Heart left ventricle (tissue), 16 donors: ENCODE results near the gene RPS6KA2. TPM values are rescaled to one million over a fixed set of nuclear protein-coding genes. Genes with fewer than 3 reads are reported as not detected.

ENCODE experiments used
- ATAC-seq, 4 donors: fragments of 200-7000 bp; cut with Tn5 transposase; one replicate each; pipeline ENCODE4 v1.9.1; 2020 to 2022; ENCODE audit warnings: moderate library complexity in 4 of 4, mild to moderate bottlenecking in 3 of 4, moderate number of reproducible peaks in 1 of 4
- DNase-seq, 5 donors: peaks; one replicate each; pipeline ENCODE4 v3.0.0-alpha.2; 2020
- H3K27ac ChIP-seq, 12 donors: fragments of 200-600 bp; sonication (generic) in 4 of 12; one replicate each; pipeline versions ENCODE4 v1.5.0 to v1.8.0; 2016 to 2022; ENCODE audit warnings: mild to moderate bottlenecking in 2 of 12
- H3K27me3 ChIP-seq, 9 donors: fragments of 200-600 bp; sonication (generic) in 2 of 9; one replicate each; pipeline versions ENCODE4 v1.5.1 to v1.8.0; 2016 to 2022; ENCODE audit warnings: mild to moderate bottlenecking in 3 of 9
- H3K36me3 ChIP-seq, 9 donors: fragments of 200-600 bp; sonication (generic) in 2 of 9; one replicate each; pipeline versions ENCODE4 v1.5.0 to v1.8.0; 2018 to 2022; ENCODE audit warnings: mild to moderate bottlenecking in 2 of 9
- H3K4me1 ChIP-seq, 12 donors: fragments of 200-600 bp; sonication (generic) in 4 of 12; one replicate each; pipeline versions ENCODE4 v1.5.0 to v1.8.0; 2016 to 2022; ENCODE audit warnings: mild to moderate bottlenecking in 3 of 12
- H3K4me3 ChIP-seq, 12 donors: fragments of 200-600 bp; sonication (generic) in 4 of 12; one replicate each; pipeline versions ENCODE4 v1.5.0 to v1.8.0; 2017 to 2022; ENCODE audit warnings: mild to moderate bottlenecking in 9 of 12, moderate library complexity in 4 of 12
- H3K9me3 ChIP-seq, 12 donors: fragments of 200-600 bp; sonication (generic) in 4 of 12; one replicate each; pipeline versions ENCODE4 v1.5.0 to v1.8.0; 2016 to 2022; ENCODE audit warnings: mild to moderate bottlenecking in 1 of 12
- POLR2A ChIP-seq, 2 donors: fragments of 450-650 bp; IDR thresholded peaks; one replicate each; pipeline ENCODE4 v1.6.1; 2017; ENCODE audit warnings: antibody characterized with exemption in 2 of 2, mild to moderate bottlenecking in 2 of 2, moderate library complexity in 2 of 2
- WGBS, 4 donors: extraction: QIAGEN DNeasy Blood & Tissue Kit in 2 of 4; methylation state at CpG; one replicate each; pipeline versions ENCODE4 v1.1.5 to v1.1.7; 2013 to 2018; 5-methylcytosine and 5-hydroxymethylcytosine counted together
- intact Hi-C, 10 donors: fragments of 100-400 bp; cut with DNase I; formaldehyde crosslinking; loops; one replicate each; pipeline versions ENCODE4 v1.11.1 to v1.14.2; 2022
- polyA plus RNA-seq, 2 donors: library from polyadenylated mRNA; stranded (reverse); fragments of 200-250 nt; gene quantifications; one replicate each; pipeline ENCODE4 v1.2.3, GENCODE V29; 2013
- total RNA-seq, 9 donors: library from RNA; depleted of rRNA in 2 of 9; stranded (reverse); fragments of >200 nt in 2 of 9; fragmentation: NEBNext Ultra II Directional in 3 of 9; extraction: Animal tissue kit (Norgen Biotek cat#: 25700) in 3 of 9; gene quantifications; one replicate each; pipeline versions ENCODE4 v1.1.0 to v1.2.4, GENCODE V29; 2016 to 2023
- TF ChIP-seq, protein P1 (sequence below), 12 donors: fragments of 200-600 bp; sonication (generic) in 4 of 12; IDR thresholded peaks; one replicate each; pipeline versions ENCODE4 v1.5.0 to v1.8.0; 2018 to 2022; ENCODE audit warnings: antibody characterized with exemption in 12 of 12, mild to moderate bottlenecking in 5 of 12
- donor health status: ischemic (EF 13 %, LVEDD 7.1; RV severe dilation, severe dysfunction).
- donor health status: healthy with polysubstance abuse.
- donor health status: DM: no; HTN: yes; CAD: no.
- donor health status: DM: no; HTN: no; CAD: no.
- donor health status: ischemic (EF 25% LVEDD 6.9; RV normal size, moderate dysfunction).
- donor health status: ischemic (EF 25% LVEDD 5.7; RV mildly dilated, moderate dysfunction).
- donor health status: healthy.
- donor health status: DM: yes; HTN: yes; CAD: no.
- donor health status: ischemic (EF 35%, LVEDD 5.7; RV mildly dilated, moderate dysfunction).
- donor health status: nonischemic (EF 11% LVEDD 7.7; RV severe dilation, severe dysfunction).
- donor health status: DM: yes; HTN: yes; CAD: no.
- donor health status: PGD.
- donor health status: ischemic (EF 29% LVEDD 5.4; RV normal size, mild dysfunction).
- donor health status: nonischemic (EF 23%, LVEDD 6.1; RV moderate dilation, normal function).

Gene RPS6KA2
- total and polyA plus RNA-seq, 11 donors = 23.0 to 171 (median 91.6) TPM

DNA sequence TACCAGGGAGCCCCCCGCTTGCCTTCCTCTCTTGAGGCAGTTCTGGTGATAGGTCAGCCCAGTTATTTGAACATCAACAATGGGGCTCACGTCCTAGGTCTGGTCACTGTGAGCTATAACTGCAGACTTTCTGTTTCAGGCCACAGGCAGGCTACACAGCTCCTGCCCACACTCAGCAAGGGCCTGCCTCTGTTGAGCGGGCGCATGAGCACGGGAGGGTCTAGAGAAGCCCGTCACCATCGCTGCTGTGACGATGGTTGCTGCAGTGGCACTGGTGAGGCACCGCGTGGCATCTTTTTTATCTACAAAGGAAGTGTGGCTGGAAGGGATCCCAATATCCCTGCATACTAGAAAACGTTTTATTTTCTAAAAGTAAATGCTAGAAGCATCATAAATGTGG lies 118.3 kb downstream of the RPS6KA2 start:
- H3K36me3 ChIP-seq = peaks cover 0 to 62% (median 47%) of the 10 kb centered on the region in 9 donors
- TF ChIP-seq, protein P1, sequence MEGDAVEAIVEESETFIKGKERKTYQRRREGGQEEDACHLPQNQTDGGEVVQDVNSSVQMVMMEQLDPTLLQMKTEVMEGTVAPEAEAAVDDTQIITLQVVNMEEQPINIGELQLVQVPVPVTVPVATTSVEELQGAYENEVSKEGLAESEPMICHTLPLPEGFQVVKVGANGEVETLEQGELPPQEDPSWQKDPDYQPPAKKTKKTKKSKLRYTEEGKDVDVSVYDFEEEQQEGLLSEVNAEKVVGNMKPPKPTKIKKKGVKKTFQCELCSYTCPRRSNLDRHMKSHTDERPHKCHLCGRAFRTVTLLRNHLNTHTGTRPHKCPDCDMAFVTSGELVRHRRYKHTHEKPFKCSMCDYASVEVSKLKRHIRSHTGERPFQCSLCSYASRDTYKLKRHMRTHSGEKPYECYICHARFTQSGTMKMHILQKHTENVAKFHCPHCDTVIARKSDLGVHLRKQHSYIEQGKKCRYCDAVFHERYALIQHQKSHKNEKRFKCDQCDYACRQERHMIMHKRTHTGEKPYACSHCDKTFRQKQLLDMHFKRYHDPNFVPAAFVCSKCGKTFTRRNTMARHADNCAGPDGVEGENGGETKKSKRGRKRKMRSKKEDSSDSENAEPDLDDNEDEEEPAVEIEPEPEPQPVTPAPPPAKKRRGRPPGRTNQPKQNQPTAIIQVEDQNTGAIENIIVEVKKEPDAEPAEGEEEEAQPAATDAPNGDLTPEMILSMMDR (IDR thresholded peaks at IDR 0.05) = no peak
- no peak for TF ChIP-seq POLR2A (IDR thresholded peaks at IDR 0.05)
- H3K4me3 ChIP-seq = no peak overlapping the region
- intact Hi-C loops = no loop called here
- H3K27me3 ChIP-seq = no peaks in the 10 kb centered on the region
- H3K4me1 ChIP-seq = no peaks in the 10 kb centered on the region
- no peak for ATAC-seq
- 85 to 92% (median 90%) methylated on average over 11 of the region's 11 CpGs for WGBS, 4 donors
- DNase-seq = no peak
- no peaks in the 10 kb centered on the region for H3K9me3 ChIP-seq
- H3K27ac ChIP-seq = no peak overlapping the region

DNA sequence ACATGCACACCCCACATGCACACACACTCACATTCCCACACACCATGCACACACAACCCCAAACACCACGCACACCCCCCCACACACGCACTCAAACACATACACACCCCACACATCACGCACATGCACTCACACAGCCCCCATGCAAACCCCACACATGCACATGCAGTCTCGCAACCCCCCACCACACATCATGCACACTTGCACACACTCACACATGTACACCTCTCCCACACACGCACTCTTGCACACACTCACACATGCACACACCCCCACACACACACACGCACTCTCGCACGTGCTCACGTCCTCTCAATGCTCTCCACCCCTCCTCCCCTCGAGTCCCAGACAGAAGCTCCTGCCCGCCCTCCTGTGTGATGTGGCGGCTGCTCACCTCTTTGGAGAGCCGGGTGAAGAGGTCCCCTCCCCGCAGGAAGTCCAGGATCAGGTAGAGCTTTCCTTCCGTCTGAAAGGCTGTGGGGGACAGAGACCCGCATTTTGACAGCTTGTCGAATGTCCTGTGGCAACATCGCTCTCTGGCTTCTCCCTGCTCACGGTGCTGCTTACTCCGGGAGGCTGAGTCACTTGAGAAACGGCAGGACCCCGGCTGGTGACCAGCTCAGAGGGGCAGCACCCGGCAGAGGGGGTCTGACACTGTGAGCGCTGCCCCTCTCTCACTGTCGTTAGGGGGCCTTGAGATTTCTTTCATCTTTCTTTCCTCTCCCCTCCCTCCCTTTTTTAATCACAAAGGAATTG lies 119.1 kb downstream of the RPS6KA2 start:
- WGBS, 4 donors = 91 to 95% (median 92%) methylated on average over 25 of the region's 25 CpGs
- Histone ChIP-seq H3K27me3 (no peaks in the 10 kb centered on the region), H3K36me3 (peaks cover 0 to 67% (median 54%) of the 10 kb centered on the region in 9 donors), H3K9me3 (no peaks in the 10 kb centered on the region), H3K4me3 (no peak overlapping the region), H3K4me1 (no peaks in the 10 kb centered on the region), H3K27ac (no peak overlapping the region)
- TF ChIP-seq POLR2A (IDR thresholded peaks at IDR 0.05) = no peak
- TF ChIP-seq, protein P1 (IDR thresholded peaks at IDR 0.05) = no peak
- intact Hi-C loops = no loop called here
- ATAC-seq (peak in 1 of 4 donors; percentile 8), DNase-seq (no peak)

DNA sequence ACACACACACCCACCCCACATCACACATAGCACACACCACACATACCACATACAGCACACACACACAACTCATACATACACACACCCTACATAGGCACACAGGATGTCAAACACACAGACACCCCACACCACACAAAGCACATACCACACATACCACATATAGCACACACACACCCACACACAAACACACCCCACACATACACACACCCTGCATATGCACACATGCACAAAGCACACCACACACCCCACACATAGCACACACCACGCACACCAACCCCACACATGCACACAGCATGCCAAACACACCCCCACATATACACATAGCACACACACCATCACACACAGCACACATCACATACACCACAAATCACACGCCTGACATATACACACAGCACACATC lies 119.7 kb downstream of the RPS6KA2 start:
- intact Hi-C loops = no loop called here
- WGBS, 4 donors = 96 to 98% (median 98%) methylated on average over 2 of the region's 2 CpGs
- Histone ChIP-seq H3K9me3 (no peaks in the 10 kb centered on the region), H3K36me3 (peaks cover 0 to 70% (median 54%) of the 10 kb centered on the region in 9 donors), H3K4me1 (peaks cover 0 to 5% (median 0%) of the 10 kb centered on the region in 12 donors), H3K27ac (no peak overlapping the region), H3K4me3 (no peak overlapping the region), H3K27me3 (no peaks in the 10 kb centered on the region)
- ATAC-seq (peak in 1 of 4 donors; percentile 29), DNase-seq (no peak)
- no peak for TF ChIP-seq POLR2A (IDR thresholded peaks at IDR 0.05)
- TF ChIP-seq, protein P1 (IDR thresholded peaks at IDR 0.05) = no peak

DNA sequence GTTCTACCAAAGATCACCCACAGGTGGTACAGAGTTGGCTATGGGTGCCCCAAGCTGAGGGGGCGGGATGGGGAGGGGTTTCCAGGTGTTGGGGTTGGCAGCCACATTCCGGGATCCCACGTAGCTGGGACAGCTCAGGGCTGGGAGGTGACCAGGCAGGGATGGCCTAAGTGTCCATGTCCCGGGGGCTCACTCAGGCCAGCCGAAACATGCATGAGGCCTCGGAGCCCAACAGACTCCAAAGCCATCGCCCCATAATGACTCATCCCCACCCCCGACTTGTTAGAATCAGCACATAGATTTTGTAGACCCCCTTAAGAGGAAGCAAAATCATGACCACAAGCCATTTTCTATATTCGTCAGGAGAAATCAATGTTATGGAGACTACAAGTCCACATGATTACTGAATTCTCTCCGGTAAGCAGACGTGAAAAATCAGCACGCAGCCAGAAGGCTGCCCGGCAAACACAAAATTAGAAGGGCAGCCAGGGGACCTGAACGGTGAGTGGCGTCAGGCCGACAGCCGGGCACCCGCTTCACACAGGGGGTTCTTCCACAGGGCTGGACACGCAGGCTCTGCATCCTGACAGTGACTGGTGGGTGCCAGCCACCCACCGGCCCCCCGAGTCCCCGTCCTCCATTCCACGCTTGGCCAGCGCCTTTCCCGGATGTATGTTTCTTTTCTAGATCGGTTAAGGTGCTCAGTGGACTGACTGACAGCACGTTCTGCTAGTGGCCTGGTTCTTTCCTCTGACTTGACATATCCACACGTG lies 121.7 kb downstream of the RPS6KA2 start:
- H3K4me3 ChIP-seq = no peak overlapping the region
- 96 to 98% (median 97%) methylated on average over 22 to 28 of the region's 28 CpGs for WGBS, 4 donors
- peaks cover 0 to 7% (median 0%) of the 10 kb centered on the region in 12 donors for H3K4me1 ChIP-seq
- H3K27me3 ChIP-seq = no peaks in the 10 kb centered on the region
- TF ChIP-seq, protein P1 (IDR thresholded peaks at IDR 0.05) = no peak
- TF ChIP-seq POLR2A (IDR thresholded peaks at IDR 0.05) = no peak
- intact Hi-C loops = no loop called here
- H3K27ac ChIP-seq = no peak overlapping the region
- DNase-seq (no peak), ATAC-seq (no peak)
- peaks cover 0 to 72% (median 59%) of the 10 kb centered on the region in 9 donors for H3K36me3 ChIP-seq
- H3K9me3 ChIP-seq = no peaks in the 10 kb centered on the region
